Fibroblast of skin of right quadriceps (primary cell): ENCODE measurements around the gene ATXN1.
"Not testable (repeated sequence)": the region's sequence is repeated elsewhere in the genome, so short reads cannot be mapped to it uniquely, and the experiment has no call there.

Source experiments
- DNase-seq: peaks from one replicate; pipeline ENCODE4 v3.0.0-alpha.2; 2013

Gene ATXN1

GRCh38 chr6:16635810-16636602 is 125.3 kb downstream of the ATXN1 start:
- DNase-seq: peak; percentile 86

- no peak for DNase-seq
Observed at GRCh38 chr6:16635291-16635809, 125.9 kb downstream of the ATXN1 start.

- DNase-seq: no peak
Observed at GRCh38 chr6:16634855-16635254, 126.4 kb downstream of the ATXN1 start.

- DNase-seq: no peak
Observed at GRCh38 chr6:16633961-16634360, 127.3 kb downstream of the ATXN1 start.

GRCh38 chr6:16633465-16633864 is 127.8 kb downstream of the ATXN1 start:
- no peak for DNase-seq

GRCh38 chr6:16632101-16632500 is 129.2 kb downstream of the ATXN1 start:
- no peak for DNase-seq

- no peak for DNase-seq
Observed at GRCh38 chr6:16630026-16630643, 131.1 kb downstream of the ATXN1 start.

GRCh38 chr6:16628580-16628979 is 132.7 kb downstream of the ATXN1 start:
- not testable (repeated sequence) for DNase-seq

GRCh38 chr6:16626650-16627049 is 134.6 kb downstream of the ATXN1 start:
- DNase-seq: no peak

GRCh38 chr6:16625291-16626265 is 135.7 kb downstream of the ATXN1 start:
- DNase-seq: peak; percentile 76

- DNase-seq: peak; percentile 35
Observed at GRCh38 chr6:16624636-16625290, 136.5 kb downstream of the ATXN1 start.

- peak; percentile 32 for DNase-seq
Observed at GRCh38 chr6:16623731-16624130, 137.5 kb downstream of the ATXN1 start.

- DNase-seq: no peak
Observed at GRCh38 chr6:16623029-16623653, 138.1 kb downstream of the ATXN1 start.

GRCh38 chr6:16622193-16622592 is 139.1 kb downstream of the ATXN1 start:
- DNase-seq: no peak

- DNase-seq: no peak
Observed at GRCh38 chr6:16621002-16621401, 140.3 kb downstream of the ATXN1 start.

- DNase-seq: no peak
Observed at GRCh38 chr6:16619777-16620176, 141.5 kb downstream of the ATXN1 start.

GRCh38 chr6:16618962-16619361 is 142.3 kb downstream of the ATXN1 start:
- DNase-seq: no peak

GRCh38 chr6:16615215-16615614 is 146.0 kb downstream of the ATXN1 start:
- DNase-seq: not testable (repeated sequence)

- not testable (repeated sequence) for DNase-seq
Observed at GRCh38 chr6:16614143-16614542, 147.1 kb downstream of the ATXN1 start.

GRCh38 chr6:16613504-16613903 is 147.8 kb downstream of the ATXN1 start:
- not testable (repeated sequence) for DNase-seq

- no peak for DNase-seq
Observed at GRCh38 chr6:16608444-16608843, 152.8 kb downstream of the ATXN1 start.

- DNase-seq: no peak
Observed at GRCh38 chr6:16602035-16602434, 159.2 kb downstream of the ATXN1 start.
